GM12878 (cell line): ENCODE measurements around the gene WDR86. TPM values are rescaled to one million over a fixed set of nuclear protein-coding genes. Genes with fewer than 3 reads are reported as not detected.

ENCODE experiments used
- ATAC-seq: fragments of 200-7000 bp; cut with Tn5 transposase; 3 replicates; pipeline ENCODE4 v1.9.1; 2020; ENCODE audit warnings: mild to moderate bottlenecking, moderate library complexity
- BruUV-seq: library from RNA; stranded (reverse); fragments of 400-500 nt; replicated peaks from 2 replicates; lab custom pipeline; 2021; lab: Mats Ljungman, UMichigan
- CTCF ChIA-PET: fragments of 300-600 bp; sonication (Branson Sonifier 250); formaldehyde crosslinking; extraction: SDS; loops from one replicate; lab custom pipeline; 2021; ENCODE audit warnings: inconsistent platforms; lab: Yijun Ruan, JAX
- POLR2A ChIA-PET: fragments of 350-600 bp; formaldehyde crosslinking; extraction: SDS; loops from one replicate; lab custom pipeline; 2021; ENCODE audit warnings: inconsistent platforms; lab: Charles Lee
- RAD21 ChIA-PET: fragments of 300-600 bp; sonication (Branson Sonifier 250); formaldehyde crosslinking; loops from one replicate; lab custom pipeline; 2023; ENCODE audit warnings: antibody characterized with exemption; ENCODE audit not compliant: unreplicated experiment; lab: Charles Lee
- SMC1A ChIA-PET: fragments of 300-600 bp; sonication (Branson Sonifier 250); formaldehyde crosslinking; loops from one replicate; lab custom pipeline; 2023; ENCODE audit not compliant: unreplicated experiment, uncharacterized antibody; lab: Charles Lee
- DNase-seq: peaks from one replicate; pipeline ENCODE4 v3.0.0-alpha.2; 2011; ENCODE audit warnings: low read depth, low spot score
- FAIRE-seq: peaks from 3 replicates; lab custom pipeline; 2011; peaks lifted over from hg19 to GRCh38; lab: Jason Lieb, UNC
- H2AFZ ChIP-seq: 2 replicates; pipeline ENCODE4 v1.6.0; 2011; ENCODE audit warnings: low read depth, low read length, control low read depth; ENCODE audit not compliant: control insufficient read depth
- H3K27ac ChIP-seq: 2 replicates; pipeline ENCODE4 v1.5.1; 2011; ENCODE audit warnings: control low read depth; ENCODE audit not compliant: control insufficient read depth, insufficient read depth
- H3K27me3 ChIP-seq, 2 experiments: replicated peaks in 1 of 2; 2 replicates each; pipeline versions ENCODE4 v1.6.0 to v1.6.1; 2011; ENCODE audit warnings: low read length in 1 of 2; ENCODE audit not compliant: control insufficient read depth in 2 of 2, insufficient read depth in 2 of 2
- H3K36me3 ChIP-seq, 2 experiments: 2 replicates each; pipeline ENCODE4 v1.5.1; 2011; ENCODE audit warnings: low read length in 1 of 2; ENCODE audit not compliant: control insufficient read depth in 2 of 2, insufficient read depth in 2 of 2
- H3K4me1 ChIP-seq: 2 replicates; pipeline ENCODE4 v1.6.1; 2011; ENCODE audit warnings: mild to moderate bottlenecking, low read length, moderate library complexity, mixed read lengths; ENCODE audit not compliant: control insufficient read depth, insufficient read depth
- H3K4me2 ChIP-seq: 2 replicates; pipeline ENCODE4 v1.6.0; 2011; ENCODE audit warnings: control low read depth; ENCODE audit not compliant: control insufficient read depth, insufficient read depth
- H3K4me3 ChIP-seq: fragments of 200-600 bp; sonication (generic); 2 replicates; pipeline ENCODE4 v1.5.1; 2016
- H3K79me2 ChIP-seq: 2 replicates; pipeline ENCODE4 v1.6.0; 2011; ENCODE audit warnings: low read length; ENCODE audit not compliant: control insufficient read depth, insufficient read depth
- H3K9ac ChIP-seq: 2 replicates; pipeline ENCODE4 v1.8.0; 2011; ENCODE audit warnings: low read length, control low read depth, mixed read lengths; ENCODE audit not compliant: control insufficient read depth, insufficient read depth
- H3K9me3 ChIP-seq: replicated peaks from 3 replicates; pipeline ENCODE4 v1.5.1; 2011; ENCODE audit warnings: mild to moderate bottlenecking, low read length; ENCODE audit not compliant: control insufficient read depth, insufficient read depth
- H4K20me1 ChIP-seq: 2 replicates; pipeline ENCODE4 v1.6.0; 2011; ENCODE audit not compliant: control insufficient read depth, insufficient read depth
- CREB1 ChIP-seq: IDR thresholded peaks from 2 replicates; pipeline ENCODE4 v1.6.1; 2012; ENCODE audit warnings: low read depth, mild to moderate bottlenecking, inconsistent platforms
- ELK1 ChIP-seq: IDR thresholded peaks from 2 replicates; pipeline ENCODE4 v1.6.1; 2012; ENCODE audit warnings: low read depth, low read length, improper control_type of control experiment
- NR2F1 ChIP-seq: fragments of 450-650 bp; conservative IDR thresholded peaks from 2 replicates; pipeline ENCODE4 v1.6.1; 2017; ENCODE audit warnings: mild to moderate bottlenecking
- ZNF687 ChIP-seq: fragments of 450-650 bp; IDR thresholded peaks from 2 replicates; pipeline ENCODE4 v1.6.1; 2017; ENCODE audit warnings: mild to moderate bottlenecking, moderate library complexity
- WGBS: methylation state at CpG from one replicate; pipeline ENCODE4 v1.1.6; 2016; ENCODE audit warnings: low lambda C conversion rate; ENCODE audit not compliant: insufficient replicate concordance, insufficient coverage; ENCODE audit errors: missing lambda C conversion rate; 5-methylcytosine and 5-hydroxymethylcytosine counted together
- in situ Hi-C: fragments of 300-500 bp; cut with MboI; formaldehyde crosslinking; loops from 9 replicates; pipeline ENCODE4 v1.14.3; 2018; ENCODE audit warnings: mixed read lengths
- intact Hi-C: fragments of 100-400 bp; cut with micrococcal nuclease; formaldehyde crosslinking; loops from one replicate; pipeline ENCODE4 v1.14.2; 2022; ENCODE audit not compliant: unreplicated experiment
- polyA plus RNA-seq, 11 experiments: library from polyadenylated mRNA; depleted of rRNA in 4 of 11; unstranded in 6 of 11; stranded (reverse) in 5 of 11; fragments of >200 nt; fragmentation: Nextera tagmentation in 4 of 11; fragmentation: Illumina TruSeq in 1 of 11; extraction: Ambion mirVana in 4 of 11; extraction: Trizol in 1 of 11; gene quantifications; 1 replicate in 1 of 11; 2 replicates in 10 of 11; pipeline versions ENCODE4 v1.2.1 to v1.2.3, GENCODE V29; 2011 to 2016; ENCODE audit warnings: inconsistent platforms in 2 of 11, missing spikeins in 2 of 11, low read depth in 1 of 11
- total RNA-seq, 4 experiments: library from RNA; depleted of rRNA in 3 of 4; stranded (reverse); fragments of >200 nt in 3 of 4; fragmentation: Illumina TruSeq in 1 of 4; extraction: Trizol in 1 of 4; gene quantifications; 2 replicates each; pipeline versions ENCODE4 v1.2.1 to v1.2.3, GENCODE V29; 2013 to 2021

WDR86 gene
- total and polyA plus RNA-seq, 10 of the 15 experiments (the other 5 are each of a cell fraction or from before 2014, with no cell fraction given) = 0.05 to 0.19 (median 0.15) TPM; not detected in 7

DNA sequence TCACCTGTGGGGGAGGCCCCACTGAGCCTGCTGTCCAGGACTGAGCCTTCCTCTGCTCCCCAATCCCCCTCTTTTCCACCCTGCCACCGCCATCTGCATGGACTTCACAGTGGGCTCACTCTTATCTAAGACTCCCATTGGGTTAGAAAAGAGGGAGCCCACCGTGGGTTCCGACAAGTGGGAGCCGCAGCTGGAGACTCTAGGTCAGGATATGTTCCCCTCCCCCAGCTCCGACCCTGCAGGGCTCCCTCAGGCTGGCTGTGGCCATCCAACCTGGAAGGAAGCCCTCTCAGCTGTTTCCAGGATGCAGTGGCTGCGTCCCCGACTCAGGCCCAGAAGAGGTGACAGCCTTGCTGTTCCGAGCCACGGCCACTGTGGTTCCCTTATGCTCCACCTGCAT lies 4.8 kb downstream of the WDR86 start (continued):
- TF ChIP-seq ELK1 (no peak), CREB1 (no peak)

DNA sequence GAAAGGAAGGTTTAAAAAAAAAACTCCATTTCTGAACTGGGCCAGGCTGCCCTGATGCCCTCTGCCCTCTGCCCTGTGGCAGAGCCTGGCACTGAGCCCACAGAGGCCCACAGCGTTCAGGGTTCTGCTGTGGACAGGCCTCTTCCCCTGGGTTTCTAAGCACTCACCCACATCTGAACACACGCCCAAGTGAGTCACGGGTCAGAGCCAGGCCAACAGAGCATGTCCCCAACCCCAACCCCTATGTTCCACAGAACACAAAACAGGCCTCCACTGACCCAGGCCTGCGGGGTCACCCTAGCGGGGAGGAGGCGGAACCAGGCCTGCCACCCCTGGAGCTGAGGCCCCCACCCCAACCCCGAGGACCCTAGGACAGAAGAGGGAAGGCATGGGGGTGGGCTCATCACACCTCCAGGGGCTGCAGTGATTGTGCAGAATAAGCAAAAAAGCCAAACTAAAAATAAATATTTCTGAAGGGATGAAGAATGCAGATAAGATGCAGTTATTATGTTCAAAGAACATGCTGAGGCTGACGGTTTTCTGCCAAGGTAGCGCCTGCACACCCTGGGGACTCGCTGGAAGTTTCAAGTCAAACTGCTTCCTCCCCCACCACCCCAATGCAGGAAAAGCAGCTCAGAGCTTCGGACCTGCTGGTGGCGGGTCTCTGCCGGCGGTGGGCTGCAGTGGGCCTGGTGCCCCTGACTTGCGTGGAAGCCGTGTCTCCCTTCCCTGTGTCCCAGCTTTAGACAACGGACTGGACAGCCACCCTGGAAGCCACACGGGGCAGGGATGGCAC lies 5.4 kb downstream of the WDR86 start:
- Histone ChIP-seq H3K9me3 (no peaks in the 10 kb centered on the region), H4K20me1 (no peaks in the 10 kb centered on the region), H3K4me2 (no peak overlapping the region), H3K79me2 (no peaks in the 10 kb centered on the region)
- ATAC-seq = no peak
- no TSS peak for BruUV-seq
- RAD21 ChIA-PET = no interaction called here
- 26% methylated on average over 18 of the region's 18 CpGs for whole genome bisulfite sequencing
- intact Hi-C loops = no loop called here
- SMC1A ChIA-PET = no interaction called here
- DNase-seq = no peak
- TF ChIP-seq ZNF687 = no peak
- TF ChIP-seq NR2F1 = peak; percentile 54; the same call in 1 of the 2 replicates
- TF ChIP-seq, all 136 proteins: peak for 1
- no peak overlapping the region for H2AFZ ChIP-seq
- peaks cover 1 to 2% of the 10 kb centered on the region in 2 experiments; a peak in 2 of 4 replicates for H3K27me3 ChIP-seq
- peaks cover 13% of the 10 kb centered on the region for H3K4me1 ChIP-seq
- ChIA-PET CTCF (no interaction called here), POLR2A (no interaction called here)
- no peaks in the 10 kb centered on the region for H3K36me3 ChIP-seq
- in situ Hi-C loops = no loop called here
- no peak overlapping the region for H3K9ac ChIP-seq
- no peak overlapping the region for H3K4me3 ChIP-seq
- FAIRE-seq = no peak
- no peak overlapping the region for H3K27ac ChIP-seq
